Progenitor cell of endocrine pancreas (in vitro differentiated cells): Measurements from ENCODE around the gene ACACB. TPM values are rescaled to one million over a fixed set of nuclear protein-coding genes. Genes with fewer than 3 reads are reported as not detected.
A peak's percentile ranks its signal among the peaks of the same experiment; 100 is the strongest.

Experiments
- DNase-seq: peaks from one replicate; pipeline ENCODE4 v3.0.0; 2021; ENCODE audit warnings: low spot score; ENCODE audit not compliant: unreplicated experiment
- H3K27ac Mint-ChIP-seq: 2 replicates; pipeline ENCODE4 v1.8.0; 2021; ENCODE audit warnings: mild to moderate bottlenecking, moderate library complexity, mixed read lengths
- H3K27me3 Mint-ChIP-seq: 2 replicates; pipeline ENCODE4 v1.8.0; 2021; ENCODE audit warnings: mixed read lengths
- H3K36me3 Mint-ChIP-seq: 2 replicates; pipeline ENCODE4 v1.8.0; 2022; ENCODE audit warnings: mixed read lengths; ENCODE audit not compliant: insufficient read depth
- H3K4me1 Mint-ChIP-seq: 2 replicates; pipeline ENCODE4 v1.8.0; 2021; ENCODE audit warnings: low read depth, mixed read lengths
- H3K4me3 Mint-ChIP-seq: 2 replicates; pipeline ENCODE4 v1.8.0; 2021; ENCODE audit warnings: low read depth, mild to moderate bottlenecking, moderate library complexity, mixed read lengths
- H3K9me3 Mint-ChIP-seq: 2 replicates; pipeline ENCODE4 v1.8.0; 2021; ENCODE audit warnings: low read depth, mixed read lengths
- total RNA-seq: library from RNA; stranded (reverse); gene quantifications from 2 replicates; pipeline ENCODE4 v1.2.1, GENCODE V29; 2021
- TF ChIP-seq, protein P1 (sequence below): fragments of 200-600 bp; sonication (generic); IDR thresholded peaks from one replicate; pipeline ENCODE4 v1.5.0; 2021; ENCODE audit warnings: antibody characterized with exemption, mild to moderate bottlenecking; ENCODE audit not compliant: unreplicated experiment

Gene ACACB
- total RNA-seq, 1 donor from 2014 or later = 47.3 TPM

DNA sequence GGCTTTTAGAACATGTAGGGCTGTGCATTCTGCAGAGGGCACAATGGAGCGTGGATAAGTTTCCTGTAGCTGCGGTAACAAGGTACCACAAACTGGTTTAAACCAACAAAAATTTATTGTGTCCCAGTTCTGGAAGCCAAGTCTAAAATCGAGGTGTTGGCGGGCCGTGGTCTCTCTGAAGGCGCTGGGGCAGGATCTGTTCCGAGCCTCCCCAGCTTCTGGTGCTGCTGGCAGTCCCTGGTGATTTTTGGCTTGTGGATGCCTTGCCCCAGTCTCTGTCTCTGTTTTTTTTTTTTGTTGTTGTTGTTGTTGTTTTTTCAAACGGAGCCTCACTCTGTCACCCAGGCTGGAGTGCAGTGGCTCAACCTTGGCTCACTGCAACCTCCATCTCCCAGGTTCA lies 77.5 kb downstream of the ACACB start:
- no peak for DNase-seq
- H3K4me1 Mint-ChIP-seq = peaks cover 3% of the 10 kb centered on the region
- TF ChIP-seq, protein P1, sequence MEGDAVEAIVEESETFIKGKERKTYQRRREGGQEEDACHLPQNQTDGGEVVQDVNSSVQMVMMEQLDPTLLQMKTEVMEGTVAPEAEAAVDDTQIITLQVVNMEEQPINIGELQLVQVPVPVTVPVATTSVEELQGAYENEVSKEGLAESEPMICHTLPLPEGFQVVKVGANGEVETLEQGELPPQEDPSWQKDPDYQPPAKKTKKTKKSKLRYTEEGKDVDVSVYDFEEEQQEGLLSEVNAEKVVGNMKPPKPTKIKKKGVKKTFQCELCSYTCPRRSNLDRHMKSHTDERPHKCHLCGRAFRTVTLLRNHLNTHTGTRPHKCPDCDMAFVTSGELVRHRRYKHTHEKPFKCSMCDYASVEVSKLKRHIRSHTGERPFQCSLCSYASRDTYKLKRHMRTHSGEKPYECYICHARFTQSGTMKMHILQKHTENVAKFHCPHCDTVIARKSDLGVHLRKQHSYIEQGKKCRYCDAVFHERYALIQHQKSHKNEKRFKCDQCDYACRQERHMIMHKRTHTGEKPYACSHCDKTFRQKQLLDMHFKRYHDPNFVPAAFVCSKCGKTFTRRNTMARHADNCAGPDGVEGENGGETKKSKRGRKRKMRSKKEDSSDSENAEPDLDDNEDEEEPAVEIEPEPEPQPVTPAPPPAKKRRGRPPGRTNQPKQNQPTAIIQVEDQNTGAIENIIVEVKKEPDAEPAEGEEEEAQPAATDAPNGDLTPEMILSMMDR = no peak
- no peaks in the 10 kb centered on the region for H3K9me3 Mint-ChIP-seq
- no peak overlapping the region for H3K27ac Mint-ChIP-seq
- H3K4me3 Mint-ChIP-seq = no peak overlapping the region
- no peaks in the 10 kb centered on the region for H3K27me3 Mint-ChIP-seq
- peaks cover 12% of the 10 kb centered on the region for H3K36me3 Mint-ChIP-seq

DNA sequence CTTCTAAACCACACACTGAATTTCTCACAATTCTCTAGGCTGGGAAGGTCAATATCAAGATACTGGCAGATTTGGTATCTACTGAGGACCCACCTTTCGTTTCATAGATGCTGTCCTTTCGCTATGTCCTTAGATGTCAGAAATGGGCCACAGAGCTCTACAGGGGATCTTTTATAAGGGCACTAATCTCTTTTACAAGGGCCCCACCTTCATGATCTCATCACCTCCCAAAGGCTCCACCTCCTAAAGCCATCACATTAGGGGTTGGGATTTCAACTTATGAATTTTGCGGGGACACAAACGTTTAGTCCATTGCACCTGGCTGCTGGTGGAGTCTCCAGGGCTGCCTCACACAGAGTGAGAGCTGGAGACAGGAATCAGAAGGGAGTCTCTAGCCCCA lies 79.9 kb downstream of the ACACB start:
- Mint-ChIP-seq H3K27ac (no peak overlapping the region), H3K4me3 (no peak overlapping the region), H3K36me3 (peaks cover 15% of the 10 kb centered on the region)

DNA sequence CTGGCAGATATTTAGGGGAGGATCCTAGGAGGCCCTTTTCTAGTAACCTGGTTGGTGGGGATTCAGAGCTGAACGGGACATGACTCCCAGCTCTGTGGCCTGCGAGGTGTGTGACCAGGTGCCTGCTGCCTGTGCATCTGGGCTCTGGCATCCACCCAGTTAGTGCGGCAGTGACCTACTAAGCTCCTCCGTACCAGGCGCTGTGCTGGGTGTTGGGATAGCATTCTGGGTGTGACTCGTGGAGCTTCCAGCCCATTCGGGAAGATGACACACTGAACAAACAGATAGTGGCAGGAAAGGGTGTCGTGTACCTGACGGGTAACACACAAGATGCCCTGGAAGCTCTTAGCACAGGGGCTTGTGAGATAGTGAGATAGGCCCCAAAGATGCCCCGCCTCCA lies 80.9 kb downstream of the ACACB start:
- Mint-ChIP-seq H3K9me3 (no peaks in the 10 kb centered on the region), H3K36me3 (peaks cover 19% of the 10 kb centered on the region), H3K27me3 (no peaks in the 10 kb centered on the region), H3K4me3 (no peak overlapping the region), H3K27ac (peak overlapping the region; percentile 33), H3K4me1 (peaks cover 3% of the 10 kb centered on the region)
- DNase-seq = no peak
- TF ChIP-seq, protein P1 = no peak

More for the DNA sequence above, 79.9 kb downstream of the ACACB start:
- Mint-ChIP-seq H3K9me3 (no peaks in the 10 kb centered on the region), H3K27me3 (no peaks in the 10 kb centered on the region), H3K4me1 (peaks cover 3% of the 10 kb centered on the region)
- TF ChIP-seq, protein P1 = no peak
- no peak for DNase-seq

DNA sequence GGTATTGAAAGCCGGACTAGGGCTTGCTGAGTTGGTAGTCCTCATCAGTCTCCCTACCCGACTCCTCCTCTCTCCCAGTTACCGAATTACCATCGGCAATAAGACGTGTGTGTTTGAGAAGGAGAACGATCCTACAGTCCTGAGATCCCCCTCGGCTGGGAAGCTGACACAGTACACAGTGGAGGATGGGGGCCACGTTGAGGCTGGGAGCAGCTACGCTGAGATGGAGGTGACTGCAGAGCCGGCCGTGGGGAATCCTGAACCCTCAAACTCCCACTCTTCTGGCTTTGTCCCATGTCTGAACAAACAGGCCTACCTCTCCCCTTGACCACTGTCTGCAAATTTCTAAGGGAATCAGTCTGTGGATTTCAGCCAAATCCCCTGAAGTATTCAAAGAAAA lies 82.9 kb downstream of the ACACB start:
- TF ChIP-seq, protein P1 = no peak
- DNase-seq = no peak
- Mint-ChIP-seq H3K36me3 (peaks cover 25% of the 10 kb centered on the region), H3K4me3 (no peak overlapping the region), H3K4me1 (peaks cover 3% of the 10 kb centered on the region), H3K9me3 (no peaks in the 10 kb centered on the region), H3K27ac (no peak overlapping the region), H3K27me3 (no peaks in the 10 kb centered on the region)

DNA sequence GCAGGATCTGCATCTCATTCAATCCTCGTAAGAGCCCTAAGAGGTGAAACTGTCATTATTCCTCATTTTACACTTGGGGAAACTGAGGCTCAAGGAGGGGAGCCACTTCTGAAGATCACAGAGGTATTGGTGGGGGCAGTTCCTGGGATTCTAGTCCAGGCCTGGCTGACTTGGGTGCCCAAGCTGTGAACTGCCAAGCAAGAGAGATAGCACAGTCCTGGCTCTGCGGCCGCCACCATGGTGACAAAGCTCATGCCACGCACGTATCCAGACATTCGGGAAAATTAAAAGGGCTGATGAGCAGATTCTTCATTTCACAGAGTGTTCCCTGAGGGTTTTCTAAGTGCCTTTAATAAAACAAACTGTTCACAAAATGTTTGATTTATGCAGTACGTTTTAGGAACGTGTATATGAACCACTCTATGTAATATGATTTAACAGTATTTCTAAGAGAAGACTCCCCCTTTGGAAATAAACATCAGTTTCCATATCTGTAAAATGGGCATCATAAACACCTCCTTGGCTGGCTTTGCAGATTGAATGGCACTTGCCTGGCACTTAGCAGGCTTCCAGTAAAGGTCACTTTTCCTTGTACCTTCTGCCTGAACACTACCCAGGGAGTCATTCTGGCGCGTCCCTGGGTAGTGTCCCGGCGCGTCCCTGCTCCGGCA lies 84.6 kb downstream of the ACACB start:
- no peaks in the 10 kb centered on the region for H3K27me3 Mint-ChIP-seq
- no peak overlapping the region for H3K4me3 Mint-ChIP-seq
- H3K4me1 Mint-ChIP-seq = peaks cover 3% of the 10 kb centered on the region
- H3K36me3 Mint-ChIP-seq = peaks cover 19% of the 10 kb centered on the region
- H3K9me3 Mint-ChIP-seq = no peaks in the 10 kb centered on the region
- no peak for DNase-seq
- TF ChIP-seq, protein P1 = no peak
- H3K27ac Mint-ChIP-seq = no peak overlapping the region
